Transverse colon (tissue), 4 donors: ENCODE results near the gene PPP3R2. TPM values are rescaled to one million over a fixed set of nuclear protein-coding genes. Genes with fewer than 3 reads are reported as not detected.

Experiments used
- DNase-seq: peaks from one replicate; pipeline ENCODE4 v3.0.0-alpha.2; 2019
- H3K27ac ChIP-seq, 4 donors: fragments of 200-600 bp; sonication (generic); 2 replicates each; pipeline ENCODE4 v1.5.1; 2016 to 2018; ENCODE audit warnings: inconsistent platforms in 4 of 4
- H3K27me3 ChIP-seq: fragments of 200-600 bp; sonication (generic); 2 replicates; pipeline ENCODE4 v1.5.1; 2017; ENCODE audit warnings: inconsistent platforms
- H3K36me3 ChIP-seq, 4 donors: fragments of 200-600 bp; sonication (generic); 2 replicates each; pipeline ENCODE4 v1.5.1; 2017 to 2019; ENCODE audit warnings: inconsistent platforms in 4 of 4
- H3K4me1 ChIP-seq, 4 donors: fragments of 200-600 bp; sonication (generic); 2 replicates each; pipeline ENCODE4 v1.5.1; 2017 to 2020; ENCODE audit warnings: inconsistent platforms in 4 of 4
- H3K4me3 ChIP-seq, 4 donors: fragments of 200-600 bp; sonication (generic); 1 replicate in 1 of 4; 2 replicates in 3 of 4; pipeline versions ENCODE4 v1.5.1 to v1.6.1; 2017 to 2019; ENCODE audit warnings: inconsistent platforms in 4 of 4
- H3K9me3 ChIP-seq, 2 donors: fragments of 200-600 bp; sonication (generic); 2 replicates each; pipeline ENCODE4 v1.5.1; 2017 to 2019; ENCODE audit warnings: inconsistent platforms in 2 of 2
- CTCF ChIP-seq, 5 experiments: fragments of 200-600 bp in 3 of 5; fragments of 450-650 bp in 2 of 5; sonication (generic) in 3 of 5; IDR thresholded peaks; 1 replicate in 2 of 5; 2 replicates in 3 of 5; pipeline ENCODE4 v1.5.1; 2016 to 2017; ENCODE audit warnings: antibody characterized with exemption in 5 of 5, inconsistent platforms in 3 of 5, mild to moderate bottlenecking in 2 of 5, moderate library complexity in 1 of 5
- EP300 ChIP-seq: sonication (generic); formaldehyde crosslinking; IDR thresholded peaks from one replicate; pipeline ENCODE4 v1.6.1; 2017; ENCODE audit warnings: antibody characterized with exemption, low read depth
- POLR2A ChIP-seq: fragments of 450-650 bp; IDR thresholded peaks from one replicate; pipeline ENCODE4 v1.6.1; 2016; ENCODE audit warnings: antibody characterized with exemption, mild to moderate bottlenecking, moderate library complexity
- POLR2AphosphoS5 ChIP-seq, 3 donors: sonication (generic); formaldehyde crosslinking; IDR thresholded peaks; one replicate each; pipeline ENCODE4 v1.6.1; 2016; ENCODE audit warnings: antibody characterized with exemption in 3 of 3
- WGBS, 2 donors: methylation state at CpG; one replicate each; pipeline ENCODE4 v1.1.5; 2018; ENCODE audit warnings: low coverage in 1 of 2; 5-methylcytosine and 5-hydroxymethylcytosine counted together
- in situ Hi-C, 4 donors: fragments of 200-750 bp; cut with MboI; loops; one replicate each; pipeline versions ENCODE4 v1.15.0 to v1.15.1; 2017; ENCODE audit warnings: low sequenced_read_pairs in 3 of 4, low pct_ligation_motif_present in 1 of 4, low pct_unique_long_range_greater_than_20kb in 1 of 4
- intact Hi-C: fragments of 100-400 bp; cut with DNase I; formaldehyde crosslinking; loops from one replicate; pipeline ENCODE4 v1.15.1; 2023; ENCODE audit warnings: low total_unique reads
- total RNA-seq, 4 donors: library from RNA; depleted of rRNA; stranded (reverse); fragments of >200 nt; gene quantifications; one replicate each; pipeline ENCODE4 v1.1.0, GENCODE V29; 2016

PPP3R2 gene
- total RNA-seq, 4 donors from 2014 or later, result not detected

GRCh38 chr9:101566904-101567724, 27.7 kb downstream of the PPP3R2 start:
- Histone ChIP-seq H3K4me1 (no peaks in the 10 kb centered on the region), H3K27ac (no peak overlapping the region), H3K27me3 (no peaks in the 10 kb centered on the region), H3K4me3 (no peak overlapping the region), H3K9me3 (no peaks in the 10 kb centered on the region), H3K36me3 (peaks cover 0 to 32% (median 15%) of the 10 kb centered on the region in 4 donors)
- no peak for DNase-seq
- intact Hi-C loops, result no loop called here
- in situ Hi-C loops, result no loop called here
- 74 to 78% methylated on average over 5 of the region's 5 CpGs for WGBS, 2 donors
- TF ChIP-seq CTCF (IDR thresholded peaks at IDR 0.05) (peak in 4 of 5 experiments; percentile 23 to 48 (median 28)), EP300 (no peak), POLR2A (no peak), POLR2AphosphoS5 (IDR thresholded peaks at IDR 0.05) (no peak)

DNA sequence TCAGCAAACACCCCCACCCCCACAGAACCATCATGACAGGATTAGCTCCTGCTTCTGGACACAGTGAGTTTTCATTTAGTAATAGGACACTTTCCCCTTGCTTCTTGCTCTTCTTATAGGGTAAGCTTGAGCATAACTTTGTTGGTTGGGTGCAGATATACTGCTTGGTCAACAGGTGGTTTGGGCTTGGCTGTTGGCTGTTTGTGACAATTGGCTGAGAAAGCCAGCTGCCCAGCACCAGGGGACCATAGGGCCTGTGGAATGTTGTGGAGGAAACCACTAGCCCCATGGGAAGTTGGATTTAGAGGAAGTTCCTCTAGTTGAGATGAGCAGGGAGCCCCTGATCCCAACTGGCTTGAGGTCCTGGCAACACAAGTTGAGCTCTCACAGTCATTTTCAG, 30.5 kb downstream of the PPP3R2 start:
- Histone ChIP-seq H3K9me3 (no peaks in the 10 kb centered on the region), H3K4me1 (no peaks in the 10 kb centered on the region), H3K27me3 (no peaks in the 10 kb centered on the region), H3K36me3 (peaks cover 0 to 58% (median 28%) of the 10 kb centered on the region in 4 donors), H3K27ac (no peak overlapping the region), H3K4me3 (no peak overlapping the region)
- DNase-seq, result no peak
- intact Hi-C loops, result no loop called here
- in situ Hi-C loops, result no loop called here
- TF ChIP-seq POLR2A, result no peak

- in situ Hi-C loops, result no loop called here
- Histone ChIP-seq H3K4me1 (no peaks in the 10 kb centered on the region), H3K36me3 (peaks cover 0 to 70% (median 36%) of the 10 kb centered on the region in 4 donors), H3K27me3 (no peaks in the 10 kb centered on the region), H3K9me3 (no peaks in the 10 kb centered on the region), H3K27ac (no peak overlapping the region), H3K4me3 (no peak overlapping the region)
- WGBS, 2 donors, result 97 to 100% methylated on average over 1 of the region's 1 CpG
- TF ChIP-seq EP300 (no peak), POLR2AphosphoS5 (IDR thresholded peaks at IDR 0.05) (no peak), POLR2A (no peak), CTCF (IDR thresholded peaks at IDR 0.05) (no peak)
- intact Hi-C loops, result no loop called here
- no peak for DNase-seq
These were observed 31.8 kb downstream of the PPP3R2 start for GRCh38 chr9:101562966-101563365.

DNA sequence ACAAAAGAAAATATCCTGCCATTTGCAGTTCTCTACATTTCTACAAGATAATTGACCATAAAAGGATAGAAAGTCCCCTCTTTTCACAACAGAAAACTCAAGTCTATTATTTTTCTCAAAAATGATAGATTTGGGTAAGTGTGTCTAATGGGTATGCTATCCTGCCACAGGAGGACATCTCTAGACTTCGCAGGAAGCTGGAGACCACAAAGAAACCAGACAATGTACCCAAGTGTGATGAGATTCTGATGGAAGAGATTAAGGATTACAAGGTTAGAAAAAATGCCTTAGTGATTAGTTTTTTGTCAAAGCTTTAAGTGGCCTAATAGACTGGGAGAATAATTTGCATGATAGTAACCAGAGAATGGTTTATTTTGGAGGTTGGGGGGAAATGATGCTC, 33.0 kb downstream of the PPP3R2 start:
- TF ChIP-seq POLR2AphosphoS5 (IDR thresholded peaks at IDR 0.05) (no peak), EP300 (no peak), POLR2A (no peak), CTCF (IDR thresholded peaks at IDR 0.05) (no peak)
- DNase-seq, result no peak
- in situ Hi-C loops (no loop called here), intact Hi-C loops (no loop called here)
- Histone ChIP-seq H3K4me1 (no peaks in the 10 kb centered on the region), H3K4me3 (no peak overlapping the region), H3K9me3 (no peaks in the 10 kb centered on the region), H3K27me3 (no peaks in the 10 kb centered on the region), H3K27ac (no peak overlapping the region), H3K36me3 (peaks cover 0 to 82% (median 41%) of the 10 kb centered on the region in 4 donors)
- 94 to 100% methylated on average over 1 of the region's 1 CpG for WGBS, 2 donors
